GM12874 (cell line): Measurements from ENCODE around the gene BRMS1L.

Experiments used
- TF ChIP-seq, protein P1 (sequence below): IDR thresholded peaks from 2 replicates; pipeline ENCODE4 v1.5.1; 2011; ENCODE audit warnings: low read depth, mild to moderate bottlenecking, control low read depth, low read length, moderate library complexity; ENCODE audit not compliant: insufficient read depth

BRMS1L gene

DNA sequence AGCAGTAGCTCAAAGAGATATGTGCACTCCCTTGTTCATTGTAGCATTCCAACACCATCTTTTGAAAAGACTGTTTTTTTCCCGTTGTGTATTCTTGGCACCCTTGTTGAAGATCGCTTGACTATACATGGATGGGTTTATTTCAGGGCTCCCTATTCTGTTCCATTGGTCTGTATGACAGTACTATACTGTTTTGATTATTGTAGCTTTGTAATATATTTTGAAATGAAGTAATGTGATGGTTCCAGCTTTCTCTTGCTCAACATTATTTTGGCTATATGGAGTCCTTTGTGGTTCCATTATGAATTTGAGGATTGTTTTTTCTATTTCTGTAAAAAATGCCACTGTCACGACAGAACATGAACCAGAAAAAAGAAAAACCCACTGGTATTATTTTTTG, 25.7 kb downstream of the BRMS1L start:
- TF ChIP-seq, protein P1, sequence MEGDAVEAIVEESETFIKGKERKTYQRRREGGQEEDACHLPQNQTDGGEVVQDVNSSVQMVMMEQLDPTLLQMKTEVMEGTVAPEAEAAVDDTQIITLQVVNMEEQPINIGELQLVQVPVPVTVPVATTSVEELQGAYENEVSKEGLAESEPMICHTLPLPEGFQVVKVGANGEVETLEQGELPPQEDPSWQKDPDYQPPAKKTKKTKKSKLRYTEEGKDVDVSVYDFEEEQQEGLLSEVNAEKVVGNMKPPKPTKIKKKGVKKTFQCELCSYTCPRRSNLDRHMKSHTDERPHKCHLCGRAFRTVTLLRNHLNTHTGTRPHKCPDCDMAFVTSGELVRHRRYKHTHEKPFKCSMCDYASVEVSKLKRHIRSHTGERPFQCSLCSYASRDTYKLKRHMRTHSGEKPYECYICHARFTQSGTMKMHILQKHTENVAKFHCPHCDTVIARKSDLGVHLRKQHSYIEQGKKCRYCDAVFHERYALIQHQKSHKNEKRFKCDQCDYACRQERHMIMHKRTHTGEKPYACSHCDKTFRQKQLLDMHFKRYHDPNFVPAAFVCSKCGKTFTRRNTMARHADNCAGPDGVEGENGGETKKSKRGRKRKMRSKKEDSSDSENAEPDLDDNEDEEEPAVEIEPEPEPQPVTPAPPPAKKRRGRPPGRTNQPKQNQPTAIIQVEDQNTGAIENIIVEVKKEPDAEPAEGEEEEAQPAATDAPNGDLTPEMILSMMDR = no peak

DNA sequence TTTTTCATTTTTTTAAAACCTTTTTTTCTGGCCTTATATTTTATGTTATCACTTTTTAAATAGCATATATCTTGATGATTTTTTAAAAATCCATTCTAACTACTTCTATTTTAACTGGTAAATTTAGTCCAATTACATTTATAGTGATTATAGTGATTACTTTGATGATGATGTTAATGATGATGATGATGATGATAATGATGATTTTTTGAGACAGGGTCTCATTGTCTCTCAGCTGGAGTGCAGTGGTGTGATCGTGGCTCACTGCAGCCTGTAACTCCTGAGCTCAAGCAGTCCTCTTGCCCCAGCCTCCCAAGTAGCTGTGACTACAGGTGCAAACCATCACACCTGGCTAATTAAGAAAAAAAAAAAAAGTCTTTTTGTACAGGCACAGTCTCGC, 27.1 kb downstream of the BRMS1L start:
- TF ChIP-seq, protein P1 = no peak

DNA sequence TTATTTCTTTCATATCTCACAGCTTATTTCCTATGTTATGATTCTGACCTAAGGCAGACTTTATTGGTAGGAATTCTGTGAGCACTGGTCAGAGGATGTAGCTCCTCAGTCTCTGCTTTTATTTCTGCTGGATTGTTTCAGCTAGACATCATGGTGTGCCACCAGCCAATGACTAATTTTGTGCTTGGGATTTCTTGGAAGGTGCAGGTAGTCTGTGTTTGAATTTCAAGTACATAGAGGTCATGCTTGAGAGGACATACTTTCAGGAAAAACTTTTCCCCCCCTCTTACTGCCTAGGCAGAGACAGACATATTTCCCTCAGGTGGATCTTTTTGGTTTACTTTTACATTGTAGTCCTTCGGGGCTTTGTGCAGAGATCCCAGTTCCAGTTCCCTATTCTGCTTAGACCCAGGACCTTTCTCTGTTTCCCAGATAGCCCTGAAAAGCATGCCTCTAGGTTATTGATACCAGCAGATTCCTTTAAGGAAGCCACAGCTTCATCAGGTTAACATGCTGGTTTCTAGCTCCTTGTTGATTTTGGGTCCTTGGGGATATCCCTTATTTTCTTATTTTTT, 28.6 kb downstream of the BRMS1L start:
- TF ChIP-seq, protein P1 = no peak

DNA sequence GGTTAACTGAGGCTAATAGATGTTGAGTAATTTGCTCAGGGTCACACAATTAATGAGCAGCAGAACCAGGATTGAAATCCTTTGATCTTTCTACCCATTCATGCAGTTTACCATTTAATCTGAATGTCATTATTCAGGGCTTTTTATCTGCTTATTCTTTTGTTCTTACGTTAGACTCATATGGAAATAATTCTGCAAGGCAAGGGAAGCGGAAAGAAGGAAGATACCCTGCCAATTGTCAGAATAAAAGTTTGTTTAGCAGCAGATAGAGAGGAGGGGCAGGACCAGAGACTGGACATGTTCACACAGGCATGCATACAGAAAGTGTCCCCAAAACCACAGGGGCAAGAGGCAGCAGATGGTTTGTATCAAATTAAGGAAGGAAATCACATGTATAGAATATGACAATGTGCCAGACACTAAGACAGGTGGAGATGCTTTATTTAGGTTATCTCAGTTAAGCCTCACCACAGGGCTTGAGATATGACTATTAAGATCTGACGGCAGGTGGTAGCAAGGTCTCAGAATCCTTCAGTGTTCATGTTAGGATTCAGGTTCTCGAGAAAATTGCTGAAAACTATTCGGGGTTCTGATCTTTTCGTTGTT, 29.8 kb downstream of the BRMS1L start:
- TF ChIP-seq, protein P1 = no peak

DNA sequence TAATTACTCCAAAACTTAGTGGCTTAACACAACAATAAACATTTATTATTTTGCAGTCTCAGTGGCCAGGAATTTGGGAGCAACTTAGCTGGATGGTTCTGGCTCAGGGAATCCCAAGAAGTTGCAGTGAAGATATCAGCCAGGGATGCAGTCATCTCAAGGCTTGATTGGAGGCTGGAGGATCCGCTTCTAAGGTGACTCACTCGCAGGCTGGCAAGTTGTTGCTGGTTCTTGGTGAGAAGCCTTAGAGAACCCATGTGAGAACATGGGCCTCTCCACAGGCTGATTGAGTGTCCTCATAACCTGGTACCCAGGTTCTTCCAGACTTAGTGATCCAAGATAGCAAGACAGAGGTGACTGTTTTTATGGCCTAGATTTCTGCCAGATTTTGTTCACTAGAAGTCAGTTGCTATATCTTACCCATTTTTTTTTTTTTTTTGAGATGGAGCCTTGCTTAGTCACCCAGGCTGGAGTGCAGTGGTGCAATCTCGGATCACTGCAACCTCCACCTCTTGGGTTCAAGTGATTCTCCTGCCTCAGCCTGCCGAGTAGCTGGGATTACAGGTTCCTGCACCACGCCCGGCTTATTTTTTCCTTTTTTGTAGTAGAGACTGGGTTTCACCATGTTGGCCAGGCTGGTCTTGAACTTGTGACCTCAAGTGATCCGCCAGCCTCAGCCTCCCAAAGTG, 32.5 kb downstream of the BRMS1L start:
- TF ChIP-seq, protein P1 = no peak

DNA sequence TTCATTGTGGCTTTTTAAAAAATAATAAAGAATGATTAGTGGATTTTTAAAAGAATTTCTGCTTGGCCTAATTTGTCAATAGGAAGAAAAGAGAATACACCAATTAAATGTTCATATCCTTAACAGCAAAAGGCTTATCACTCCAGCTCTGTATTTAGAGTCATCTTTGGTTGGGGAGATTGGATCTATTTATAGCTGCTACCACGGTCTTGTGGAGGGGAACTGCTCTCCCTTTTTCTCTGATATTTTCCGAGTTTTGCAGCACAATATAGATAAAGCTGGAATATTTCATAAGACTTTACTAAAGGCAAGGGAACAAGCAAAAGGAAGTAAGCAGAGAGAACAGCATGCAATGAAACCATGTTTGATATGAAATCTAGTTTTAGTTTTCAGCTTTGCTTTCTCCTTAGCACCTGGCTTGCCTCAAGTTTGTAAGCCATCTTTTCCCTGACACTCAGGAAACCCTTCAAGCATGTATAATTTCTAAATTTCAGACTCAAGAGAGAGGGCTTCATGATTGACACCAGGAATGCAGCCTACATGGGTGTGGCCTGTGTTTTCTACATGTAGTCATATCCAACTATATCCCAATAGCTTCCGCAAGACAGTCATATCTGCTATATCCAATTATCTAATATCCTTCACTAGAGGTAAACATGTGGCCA, 35.2 kb downstream of the BRMS1L start:
- TF ChIP-seq, protein P1 = no peak

DNA sequence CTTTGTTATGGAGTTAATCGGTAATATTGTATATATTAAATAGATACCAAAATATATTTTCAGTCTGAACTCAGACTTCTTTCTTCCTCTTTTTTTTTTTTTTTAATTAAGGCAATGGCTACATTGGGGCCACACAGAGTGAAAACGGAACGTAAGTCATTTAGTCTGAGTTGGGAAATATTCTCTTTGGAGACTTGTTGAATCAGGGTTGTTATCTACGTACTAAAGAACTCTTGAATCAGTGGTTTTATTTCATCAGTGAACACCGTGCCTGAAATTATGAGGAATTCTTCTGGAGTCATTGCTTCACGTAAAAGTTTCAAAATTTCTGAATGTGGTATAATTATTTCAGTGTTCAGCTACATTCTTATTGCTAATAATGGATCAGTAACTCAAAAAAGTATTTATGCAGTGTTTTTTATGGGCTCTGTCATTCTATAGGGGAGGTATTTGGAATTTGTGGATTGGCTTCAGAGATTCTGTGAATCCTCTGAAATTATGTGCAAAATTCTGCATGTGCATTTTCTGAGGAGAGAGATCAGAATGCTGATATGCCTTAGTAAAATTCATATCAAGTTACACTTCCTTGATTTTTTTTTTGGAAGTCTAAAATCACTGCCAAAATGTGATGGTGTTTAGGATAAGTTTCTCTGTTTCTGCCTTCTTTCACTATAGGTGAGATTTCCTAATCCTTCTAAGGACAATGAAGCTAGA, 39.6 kb downstream of the BRMS1L start:
- TF ChIP-seq, protein P1 = no peak
